HepG2 (cell line): ENCODE measurements around the gene CNN3. TPM values are rescaled to one million over a fixed set of nuclear protein-coding genes. Genes with fewer than 3 reads are reported as not detected.

Source experiments
- ATAC-seq: fragments of 200-7000 bp; cut with Tn5 transposase; 3 replicates; pipeline ENCODE4 v1.9.1; 2020; ENCODE audit warnings: mild to moderate bottlenecking, moderate library complexity
- BruUV-seq: library from RNA; stranded (reverse); fragments of 400-500 nt; replicated peaks from 2 replicates; lab custom pipeline; 2021; lab: Mats Ljungman, UMichigan
- CTCF ChIA-PET: fragments of 300-600 bp; formaldehyde crosslinking; extraction: SDS; loops from one replicate; lab custom pipeline; 2021; ENCODE audit warnings: low total read pairs, inconsistent platforms, low intra/inter-chr PET ratio; lab: Yijun Ruan, JAX
- POLR2A ChIA-PET: fragments of 350-600 bp; sonication (Branson Sonifier 250); formaldehyde crosslinking; loops from one replicate; lab custom pipeline; 2020; ENCODE audit warnings: antibody characterized with exemption, inconsistent platforms; lab: Yijun Ruan, JAX
- DNase-seq: peaks from one replicate; pipeline ENCODE4 v3.0.0-alpha.2; 2015; ENCODE audit warnings: low spot score
- FAIRE-seq: peaks from 3 replicates; lab custom pipeline; 2011; peaks lifted over from hg19 to GRCh38; lab: Jason Lieb, UNC
- H2AFZ ChIP-seq: one replicate; pipeline ENCODE4 v1.6.1; 2011; ENCODE audit warnings: low read length, inconsistent platforms
- H3K27ac ChIP-seq: fragments of 300-600 bp; 3 replicates; pipeline ENCODE4 v1.8.0; 2011; ENCODE audit warnings: mixed run types, mild to moderate bottlenecking, mixed read lengths, low read length, inconsistent platforms; ENCODE audit not compliant: insufficient read depth; ENCODE audit errors: extremely low read length
- H3K27me3 ChIP-seq, 2 experiments: fragments of 200-600 bp in 1 of 2; 2 replicates in 1 of 2; 3 replicates in 1 of 2; pipeline versions ENCODE4 v1.6.0 to v1.8.0; 2011; ENCODE audit warnings: low read length in 2 of 2, mild to moderate bottlenecking in 2 of 2, moderate library complexity in 2 of 2, inconsistent platforms in 1 of 2; ENCODE audit not compliant: insufficient read depth in 2 of 2, control insufficient read depth in 1 of 2
- H3K36me3 ChIP-seq, 2 experiments: fragments of 200-600 bp in 1 of 2; replicated peaks in 1 of 2; 2 replicates in 1 of 2; 3 replicates in 1 of 2; pipeline versions ENCODE4 v1.5.1 to v1.8.0; 2011; ENCODE audit warnings: low read length in 2 of 2, inconsistent platforms in 1 of 2; ENCODE audit not compliant: insufficient read depth in 2 of 2, control insufficient read depth in 1 of 2
- H3K4me1 ChIP-seq: 2 replicates; pipeline ENCODE4 v1.5.1; 2012; ENCODE audit warnings: low read length, inconsistent platforms; ENCODE audit not compliant: insufficient read depth
- H3K4me2 ChIP-seq: 2 replicates; pipeline ENCODE4 v1.6.0; 2011; ENCODE audit warnings: low read depth, low read length, inconsistent platforms
- H3K4me3 ChIP-seq, 3 experiments: fragments of 200-600 bp in 1 of 3; sonication (generic), shearing (Covaris generic) in 1 of 3; replicated peaks in 1 of 3; 2 replicates each; pipeline ENCODE4 v1.5.1; 2011 to 2016; ENCODE audit warnings: low read length in 3 of 3, inconsistent platforms in 2 of 3, low read depth in 2 of 3, mild to moderate bottlenecking in 2 of 3, control low read depth in 1 of 3, mixed read lengths in 1 of 3; ENCODE audit not compliant: insufficient read depth in 1 of 3
- H3K79me2 ChIP-seq: one replicate; pipeline ENCODE4 v1.6.1; 2011; ENCODE audit warnings: low read length, inconsistent platforms; ENCODE audit not compliant: insufficient read depth
- H3K9ac ChIP-seq: 2 replicates; pipeline ENCODE4 v1.6.0; 2011; ENCODE audit warnings: mild to moderate bottlenecking, low read depth, low read length, inconsistent platforms; ENCODE audit not compliant: insufficient read depth
- H3K9me3 ChIP-seq: 2 replicates; pipeline ENCODE4 v1.5.1; 2012; ENCODE audit warnings: mild to moderate bottlenecking, low read length
- H4K20me1 ChIP-seq: 2 replicates; pipeline ENCODE4 v1.6.0; 2011; ENCODE audit warnings: inconsistent platforms, mild to moderate bottlenecking, low read length, moderate library complexity; ENCODE audit not compliant: insufficient read depth
- CBX2 ChIP-seq, 2 experiments: fragments of 200-600 bp in 1 of 2; sonication (generic); formaldehyde crosslinking in 1 of 2; IDR thresholded peaks; 2 replicates each; pipeline versions ENCODE4 v1.7.0 to v1.8.1; 2018 to 2022; ENCODE audit warnings: low read depth in 2 of 2, low read length in 1 of 2, mild to moderate bottlenecking in 1 of 2, missing genetic modification reagents in 1 of 2
- CREM ChIP-seq, 2 experiments: sonication (generic) in 1 of 2; formaldehyde crosslinking in 1 of 2; IDR thresholded peaks; 2 replicates each; pipeline versions ENCODE4 v1.4.0 to v1.6.1; 2016 to 2020; ENCODE audit warnings: antibody characterized with exemption in 1 of 2, mild to moderate bottlenecking in 1 of 2, missing genetic modification reagents in 1 of 2
- GZF1 ChIP-seq: sonication (generic); formaldehyde crosslinking; IDR thresholded peaks from 2 replicates; pipeline ENCODE4 v1.5.1; 2020; ENCODE audit warnings: mild to moderate bottlenecking, missing genetic modification reagents
- IRX3 ChIP-seq: sonication (generic); formaldehyde crosslinking; IDR thresholded peaks from 2 replicates; pipeline ENCODE4 v1.8.1; 2023; ENCODE audit warnings: mild to moderate bottlenecking, low read depth, missing genetic modification reagents, borderline replicate concordance
- POLR2G ChIP-seq: fragments of 200-400 bp; formaldehyde crosslinking; IDR thresholded peaks from 2 replicates; pipeline ENCODE4 v1.6.1; 2018; ENCODE audit warnings: mild to moderate bottlenecking, low read depth, low read length, moderate library complexity
- ZMYM3 ChIP-seq: sonication (generic); formaldehyde crosslinking; IDR thresholded peaks from 2 replicates; pipeline ENCODE4 v1.5.1; 2020; ENCODE audit warnings: mild to moderate bottlenecking, missing genetic modification reagents
- ZNF253 ChIP-seq: sonication (generic); formaldehyde crosslinking; IDR thresholded peaks from 2 replicates; pipeline ENCODE4 v1.8.0; 2022; ENCODE audit warnings: mild to moderate bottlenecking, missing genetic modification reagents, borderline replicate concordance
- ZNF501 ChIP-seq: sonication (generic); formaldehyde crosslinking; IDR thresholded peaks from 2 replicates; pipeline ENCODE4 v1.5.1; 2020; ENCODE audit warnings: mild to moderate bottlenecking, moderate library complexity, missing genetic modification reagents
- ZNF563 ChIP-seq: sonication (generic); formaldehyde crosslinking; IDR thresholded peaks from 2 replicates; pipeline ENCODE4 v1.8.0; 2022; ENCODE audit warnings: mild to moderate bottlenecking, moderate library complexity, missing genetic modification reagents
- ZSCAN25 ChIP-seq: sonication (generic); formaldehyde crosslinking; IDR thresholded peaks from 2 replicates; pipeline ENCODE4 v1.8.0; 2022; ENCODE audit warnings: mild to moderate bottlenecking, missing genetic modification reagents
- WGBS: methylation state at CpG from one replicate; pipeline ENCODE4 v1.1.6; 2017; ENCODE audit warnings: low lambda C conversion rate; 5-methylcytosine and 5-hydroxymethylcytosine counted together
- in situ Hi-C: cut with HindIII; loops from 2 replicates; pipeline ENCODE4 v1.10.0; 2017; ENCODE audit warnings: low pct_unique_long_range_greater_than_20kb; ENCODE audit not compliant: extremely low pct_ligation_motif_present
- intact Hi-C: fragments of 100-400 bp; cut with micrococcal nuclease; formaldehyde crosslinking; loops from one replicate; pipeline ENCODE4 v1.10.0; 2022; ENCODE audit not compliant: unreplicated experiment
- polyA plus RNA-seq, 8 experiments: library from polyadenylated mRNA; depleted of rRNA in 3 of 8; stranded (reverse) in 7 of 8; unstranded in 1 of 8; fragments of >200 nt; fragmentation: Illumina TruSeq in 4 of 8; extraction: Trizol in 4 of 8; gene quantifications; 2 replicates each; pipeline versions ENCODE4 v1.2.1 to v1.2.3, GENCODE V29; 2011 to 2016; ENCODE audit warnings: low read depth in 4 of 8, missing spikeins in 1 of 8, mixed read lengths in 1 of 8; ENCODE audit not compliant: insufficient read depth in 1 of 8
- total RNA-seq, 5 experiments: library from RNA; depleted of rRNA; stranded (reverse); fragments of >200 nt; fragmentation: Illumina TruSeq; extraction: Trizol; gene quantifications; 2 replicates each; pipeline ENCODE4 v1.2.3, GENCODE V29; 2016; ENCODE audit warnings: low read depth in 1 of 5
- TF ChIP-seq, protein P1 (sequence below): sonication (generic); formaldehyde crosslinking; IDR thresholded peaks from 2 replicates; pipeline ENCODE4 v1.9.0; 2022; ENCODE audit warnings: missing genetic modification reagents, mild to moderate bottlenecking, borderline replicate concordance
- TF ChIP-seq, protein P2 (sequence below): sonication (generic); formaldehyde crosslinking; IDR thresholded peaks from 2 replicates; pipeline ENCODE4 v1.8.1; 2022; ENCODE audit warnings: mild to moderate bottlenecking, missing genetic modification reagents

The CNN3 gene
- total and polyA plus RNA-seq, 2 of the 13 experiments (the other 11 are each of a cell fraction or from before 2014, with no cell fraction given) = 113 to 223 TPM

DNA sequence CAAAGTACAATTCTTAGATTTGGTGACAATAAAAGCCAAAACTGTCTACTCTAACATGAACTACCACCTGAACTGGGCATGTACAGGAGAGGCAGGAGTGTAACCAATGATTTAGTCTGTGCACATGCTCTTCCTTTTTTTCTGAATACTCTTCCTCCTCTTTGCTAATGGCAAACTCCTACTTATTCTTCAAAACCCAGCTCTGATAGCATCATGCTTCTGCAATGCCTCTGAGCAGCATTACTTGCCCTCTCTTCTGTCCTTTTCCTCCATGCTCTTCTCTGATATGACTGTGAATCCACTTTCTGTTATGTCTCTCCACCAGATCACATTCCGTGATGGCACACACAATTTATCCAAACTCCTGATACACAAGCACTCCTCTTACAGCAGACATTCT is 31.4 kb downstream of the CNN3 start:
- ATAC-seq (no peak), FAIRE-seq (no peak), DNase-seq (no peak)
- H3K4me2 ChIP-seq = no peak overlapping the region
- in situ Hi-C loops (no loop called here), intact Hi-C loops (no loop called here)
- H3K4me1 ChIP-seq = peaks cover 23% of the 10 kb centered on the region
- POLR2A ChIA-PET = interaction anchor here (1.6 kb wide), 1 partner anchor 146 kb away, joined by 4 read pairs; no protein-coding TSS in a partner anchor
- TF ChIP-seq POLR2G = 0 out of 2 replicates have a peak, but pooled peaks have one; percentile 38
- TF ChIP-seq ZSCAN25 (CRISPR knock-in tag) = no peak
- TF ChIP-seq ZMYM3 (CRISPR knock-in tag) = 0 out of 2 replicates have a peak, but pooled peaks have one; percentile 1
- H3K9ac ChIP-seq = no peak overlapping the region
- peaks cover 18 to 43% of the 10 kb centered on the region in 2 experiments for H3K36me3 ChIP-seq
- no peak overlapping the region for H2AFZ ChIP-seq
- no TSS peak for BruUV-seq
- no peaks in the 10 kb centered on the region for H3K9me3 ChIP-seq
- H3K4me3 ChIP-seq = no peak overlapping the region
- CTCF ChIA-PET = interaction anchor here (0.7 kb wide), 1 partner anchor 150 kb away, joined by 3 read pairs; no protein-coding TSS in a partner anchor
- H3K79me2 ChIP-seq = no peaks in the 10 kb centered on the region
- no peaks in the 10 kb centered on the region for H4K20me1 ChIP-seq
- WGBS = 100% methylated on average over 1 of the region's 1 CpG
- no peaks in the 10 kb centered on the region for H3K27me3 ChIP-seq
- no peak overlapping the region for H3K27ac ChIP-seq

DNA sequence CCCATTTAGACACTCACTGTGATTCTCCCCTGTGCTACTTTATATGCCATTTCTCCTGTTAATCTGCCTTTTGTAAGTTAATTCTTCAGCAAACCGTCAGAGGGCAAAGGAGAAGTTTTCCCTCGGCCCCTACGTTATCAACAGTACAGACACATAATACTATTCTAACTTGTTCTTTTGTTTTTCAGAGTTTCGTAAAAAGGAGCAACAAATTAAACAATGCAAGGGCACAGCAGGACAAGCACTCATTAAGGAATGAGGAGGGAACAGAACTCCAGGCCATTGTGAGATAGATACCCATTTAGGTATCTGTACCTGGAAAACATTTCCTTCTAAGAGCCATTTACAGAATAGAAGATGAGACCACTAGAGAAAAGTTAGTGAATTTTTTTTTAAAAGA is 32.3 kb downstream of the CNN3 start:
- H3K9me3 ChIP-seq = no peaks in the 10 kb centered on the region
- H3K36me3 ChIP-seq = peaks cover 16 to 37% of the 10 kb centered on the region in 2 experiments
- H3K9ac ChIP-seq = no peak overlapping the region
- intact Hi-C loops (no loop called here), in situ Hi-C loops (no loop called here)
- POLR2A ChIA-PET = interaction anchor here (1.6 kb wide), 1 partner anchor 147 kb away, joined by 4 read pairs; no protein-coding TSS in a partner anchor
- FAIRE-seq (no peak), ATAC-seq (no peak), DNase-seq (no peak)
- H3K4me3 ChIP-seq = no peak overlapping the region
- TF ChIP-seq, protein P1, sequence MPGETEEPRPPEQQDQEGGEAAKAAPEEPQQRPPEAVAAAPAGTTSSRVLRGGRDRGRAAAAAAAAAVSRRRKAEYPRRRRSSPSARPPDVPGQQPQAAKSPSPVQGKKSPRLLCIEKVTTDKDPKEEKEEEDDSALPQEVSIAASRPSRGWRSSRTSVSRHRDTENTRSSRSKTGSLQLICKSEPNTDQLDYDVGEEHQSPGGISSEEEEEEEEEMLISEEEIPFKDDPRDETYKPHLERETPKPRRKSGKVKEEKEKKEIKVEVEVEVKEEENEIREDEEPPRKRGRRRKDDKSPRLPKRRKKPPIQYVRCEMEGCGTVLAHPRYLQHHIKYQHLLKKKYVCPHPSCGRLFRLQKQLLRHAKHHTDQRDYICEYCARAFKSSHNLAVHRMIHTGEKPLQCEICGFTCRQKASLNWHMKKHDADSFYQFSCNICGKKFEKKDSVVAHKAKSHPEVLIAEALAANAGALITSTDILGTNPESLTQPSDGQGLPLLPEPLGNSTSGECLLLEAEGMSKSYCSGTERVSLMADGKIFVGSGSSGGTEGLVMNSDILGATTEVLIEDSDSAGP (CRISPR knock-in tag) = no peak
- no peak for TF ChIP-seq ZNF253 (CRISPR knock-in tag)
- TF ChIP-seq CBX2 (IDR thresholded peaks at IDR 0.05; ENCODE audit: low read depth, low read length) = no peak
- TF ChIP-seq CBX2 (CRISPR knock-in tag; IDR thresholded peaks at IDR 0.05; ENCODE audit: low read depth) = no peak
- peak; percentile 13; the same call in 1 of the 2 replicates for TF ChIP-seq CREM (IDR thresholded peaks at IDR 0.05)
- no peak for TF ChIP-seq CREM (CRISPR knock-in tag; IDR thresholded peaks at IDR 0.05)
- TF ChIP-seq, protein P2, sequence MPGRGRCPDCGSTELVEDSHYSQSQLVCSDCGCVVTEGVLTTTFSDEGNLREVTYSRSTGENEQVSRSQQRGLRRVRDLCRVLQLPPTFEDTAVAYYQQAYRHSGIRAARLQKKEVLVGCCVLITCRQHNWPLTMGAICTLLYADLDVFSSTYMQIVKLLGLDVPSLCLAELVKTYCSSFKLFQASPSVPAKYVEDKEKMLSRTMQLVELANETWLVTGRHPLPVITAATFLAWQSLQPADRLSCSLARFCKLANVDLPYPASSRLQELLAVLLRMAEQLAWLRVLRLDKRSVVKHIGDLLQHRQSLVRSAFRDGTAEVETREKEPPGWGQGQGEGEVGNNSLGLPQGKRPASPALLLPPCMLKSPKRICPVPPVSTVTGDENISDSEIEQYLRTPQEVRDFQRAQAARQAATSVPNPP = no peak
- no peak for TF ChIP-seq IRX3 (CRISPR knock-in tag)
- no peak for TF ChIP-seq GZF1
- no peak for TF ChIP-seq ZNF563
- no peak for TF ChIP-seq ZNF501 (CRISPR knock-in tag)
- BruUV-seq = no TSS peak
- no peaks in the 10 kb centered on the region for H4K20me1 ChIP-seq
- H3K79me2 ChIP-seq = no peaks in the 10 kb centered on the region
- no peak overlapping the region for H2AFZ ChIP-seq
- CTCF ChIA-PET = no interaction called here
- H3K27ac ChIP-seq = no peak overlapping the region
- H3K27me3 ChIP-seq = no peaks in the 10 kb centered on the region
- H3K4me2 ChIP-seq = no peak overlapping the region; the same call in 1 of the 2 replicates
- peaks cover 19% of the 10 kb centered on the region for H3K4me1 ChIP-seq
- 65% methylated on average over 4 of the region's 4 CpGs for WGBS
